ENCODE measurements around the gene NAA10.
"Not testable (repeated sequence)": the region's sequence is repeated elsewhere in the genome, so short reads cannot be mapped to it uniquely, and the experiment has no call there.

NAA10 gene

GRCh38 chrX:153934762-153935325 is at the start of gene NAA10:
Gene NAA10, minus strand, starts transcription at chrX:153935037. Its CDS starts 133 bp downstream, at chrX:153934904.
- peak; percentile 62 for DNase-seq

GRCh38 chrX:153983321-153983801 is 48.5 kb upstream of the NAA10 start:
- peak in 1 of 2 donors; percentile 60 for DNase-seq

GRCh38 chrX:153981771-153982533 is 47.1 kb upstream of the NAA10 start:
- peak; percentile 44 to 52 for DNase-seq

DNA sequence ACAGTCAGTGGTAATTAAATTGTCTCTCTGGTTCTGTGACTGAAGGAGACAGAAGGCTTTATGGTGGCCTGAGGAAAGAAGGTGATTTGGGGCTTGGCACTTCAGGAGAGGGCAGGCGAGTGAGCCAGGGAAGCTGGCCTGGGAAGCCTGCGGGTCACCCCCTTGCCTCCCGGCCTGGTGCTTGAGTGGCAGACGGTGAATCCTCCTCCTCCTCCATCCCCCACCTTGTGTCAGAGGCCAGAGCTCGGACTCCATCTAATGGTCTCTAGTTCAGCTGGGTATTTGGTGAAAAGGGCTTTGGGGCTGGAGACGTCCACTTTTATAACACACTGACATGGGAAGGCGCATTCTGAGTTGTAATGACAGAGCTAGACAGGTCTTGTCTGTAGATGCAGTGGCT is 46.4 kb upstream of the NAA10 start:
- DNase-seq, result no peak

- DNase-seq, result not testable (repeated sequence)
Observed at GRCh38 chrX:153980394-153980793, 45.6 kb upstream of the NAA10 start.

DNA sequence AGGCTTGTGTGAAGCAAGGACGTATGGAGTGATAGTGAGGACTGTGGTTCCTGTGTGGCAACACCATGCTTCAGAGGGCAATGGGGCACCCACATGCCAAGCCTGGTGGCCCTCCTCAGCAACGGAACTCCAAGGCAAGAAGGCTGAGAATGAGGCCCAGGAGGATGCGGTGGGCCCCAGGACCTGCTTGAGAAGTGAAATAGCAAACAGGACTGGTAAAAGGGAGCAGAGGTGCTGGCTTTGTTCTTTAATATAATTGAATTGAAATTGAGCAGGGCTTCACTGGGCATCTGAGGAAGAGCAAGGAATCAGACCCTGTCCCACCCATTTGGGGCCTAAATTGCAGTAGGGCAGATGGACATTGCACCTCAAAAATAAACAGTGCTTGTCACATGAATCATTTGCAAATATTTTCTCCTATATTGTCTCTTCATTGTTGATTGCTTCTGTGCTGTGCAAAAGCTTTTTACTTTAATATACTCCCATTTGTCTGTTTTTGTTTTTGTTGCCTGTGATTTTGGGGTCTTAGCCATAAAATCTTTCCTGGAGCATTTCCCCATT is 40.0 kb upstream of the NAA10 start:
- DNase-seq, result no peak

DNA sequence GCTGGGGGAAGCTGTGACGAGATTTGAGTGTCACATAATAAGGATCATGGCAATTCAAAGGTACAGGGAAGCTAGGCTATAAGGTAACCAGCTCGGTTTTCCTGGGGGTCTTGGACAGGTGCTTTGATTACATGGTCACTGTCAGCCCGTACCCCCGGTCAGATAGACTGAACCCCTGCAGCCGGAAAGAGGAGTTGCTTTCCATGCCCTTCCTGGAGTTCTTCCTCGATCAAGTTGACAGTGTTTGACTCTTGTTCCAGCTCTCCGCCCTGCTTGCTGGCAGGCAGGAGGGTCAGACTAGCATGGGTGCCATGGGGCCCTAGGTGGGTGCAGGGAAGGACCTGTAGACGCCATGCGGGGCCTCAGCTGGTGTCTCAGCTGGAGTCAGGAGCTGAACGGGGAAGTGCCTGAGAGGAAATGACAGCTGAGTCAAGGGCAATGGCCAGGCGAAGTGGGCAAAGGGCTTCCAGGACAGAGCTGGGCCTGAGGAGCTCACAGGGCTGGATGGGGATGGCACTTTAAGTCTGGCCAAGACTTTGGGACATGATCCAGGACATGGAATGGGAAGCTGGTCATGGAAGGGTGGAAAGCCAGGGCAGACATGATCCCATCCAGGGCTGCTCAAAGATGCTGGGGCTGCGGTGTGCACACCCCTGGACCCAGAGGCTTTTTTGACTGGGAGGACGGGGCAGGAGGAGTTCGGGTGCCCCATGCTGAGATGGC is 39.3 kb upstream of the NAA10 start:
- peak in 1 of 2 donors; percentile 41 for DNase-seq

GRCh38 chrX:153973127-153974002 is 38.5 kb upstream of the NAA10 start:
- DNase-seq, result no peak

DNA sequence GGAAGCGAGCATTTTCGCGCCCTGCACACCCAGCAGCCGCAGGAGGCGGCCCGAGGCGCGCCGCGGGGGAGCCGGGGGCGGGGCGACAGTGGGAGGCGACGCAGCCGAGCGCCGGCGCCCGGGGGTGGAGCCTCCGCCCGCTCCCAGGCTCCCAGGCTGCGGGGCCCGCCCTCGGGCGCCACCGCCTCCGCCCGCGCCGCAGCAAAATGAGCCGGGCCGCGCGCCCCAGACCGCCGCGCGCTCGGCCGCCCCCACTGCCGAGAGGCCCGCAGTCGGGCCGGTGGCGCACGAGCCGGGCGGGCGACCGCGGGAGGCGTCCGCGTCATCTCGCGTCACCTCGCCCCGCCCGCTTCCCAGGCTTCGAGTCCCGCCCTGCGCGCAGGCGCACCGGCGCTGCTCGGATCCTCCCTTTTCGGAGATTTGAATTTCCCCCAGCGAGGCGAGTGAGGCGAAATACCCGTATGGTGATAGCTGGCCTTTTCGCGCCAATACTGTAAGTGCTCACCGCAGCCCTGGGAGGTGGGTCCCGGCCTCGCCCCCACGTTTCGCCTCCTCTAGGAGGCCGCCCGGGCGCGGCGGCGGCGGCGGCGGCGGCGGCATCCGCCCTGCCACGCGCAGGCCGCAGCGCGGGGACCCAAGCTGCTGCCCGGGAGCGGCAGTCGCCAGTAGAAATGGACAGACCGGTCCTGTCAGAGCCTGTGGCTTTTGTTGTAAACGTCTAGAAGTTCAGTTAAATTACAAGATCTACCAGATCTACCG is 37.7 kb upstream of the NAA10 start, which contains the start of gene TMEM187:
TMEM187 (plus strand) TSS at position 387 of the 759 bp plus-strand sequence. CDS start 9,309 bp downstream, outside the sequence.
- DNase-seq, result peak; percentile 79 to 82

DNA sequence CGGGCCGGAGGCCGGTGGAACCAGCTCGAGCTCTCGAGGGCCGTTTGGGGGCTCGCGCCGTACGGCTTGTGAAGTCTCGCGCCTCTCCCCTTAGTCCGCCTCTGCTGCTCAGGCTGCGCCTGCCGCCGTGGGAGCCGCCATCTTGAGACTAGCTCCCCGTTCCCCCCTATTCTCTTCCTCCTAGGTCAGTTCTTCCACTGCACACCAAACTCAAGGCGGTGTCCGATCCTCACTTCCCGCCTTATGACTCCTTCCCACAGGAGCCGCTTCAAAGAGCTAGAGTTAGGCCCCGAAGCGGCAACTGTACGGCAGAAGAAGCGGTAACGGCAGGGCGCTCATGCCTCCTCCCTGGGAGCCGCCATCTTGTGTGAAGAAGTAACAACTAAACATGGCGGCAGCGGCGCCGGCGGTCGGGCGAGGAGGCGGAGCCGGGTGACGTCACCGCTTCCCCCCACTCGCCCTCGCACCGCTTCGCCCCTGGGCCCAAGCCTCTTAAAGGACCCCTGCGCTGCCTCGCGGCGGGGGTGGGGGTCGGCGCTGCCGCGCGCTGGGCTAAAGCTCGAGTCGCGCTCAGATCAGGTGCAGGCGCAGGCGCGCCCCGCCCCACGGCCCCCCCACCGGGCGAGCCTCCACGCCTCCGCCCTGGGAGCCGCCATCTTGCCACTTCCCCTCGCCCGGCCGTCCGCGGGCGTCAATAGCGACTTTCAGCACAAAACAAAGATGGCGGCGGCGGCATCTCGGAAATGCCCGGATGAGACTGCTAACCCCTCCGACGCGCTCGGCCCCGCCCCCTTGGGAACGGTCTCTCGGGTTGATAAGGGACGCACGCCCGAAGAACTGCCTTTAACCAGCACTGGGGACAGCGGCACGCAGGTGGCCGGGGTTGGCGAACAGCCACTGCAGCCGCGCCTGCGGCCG is 36.9 kb upstream of the NAA10 start, which contains the start of gene HCFC1:
HCFC1 (minus strand) TSS at position 369 of the 918 bp plus-strand sequence. CDS start 978 bp downstream, outside the sequence.
- peak; percentile 84 to 87 for DNase-seq

DNA sequence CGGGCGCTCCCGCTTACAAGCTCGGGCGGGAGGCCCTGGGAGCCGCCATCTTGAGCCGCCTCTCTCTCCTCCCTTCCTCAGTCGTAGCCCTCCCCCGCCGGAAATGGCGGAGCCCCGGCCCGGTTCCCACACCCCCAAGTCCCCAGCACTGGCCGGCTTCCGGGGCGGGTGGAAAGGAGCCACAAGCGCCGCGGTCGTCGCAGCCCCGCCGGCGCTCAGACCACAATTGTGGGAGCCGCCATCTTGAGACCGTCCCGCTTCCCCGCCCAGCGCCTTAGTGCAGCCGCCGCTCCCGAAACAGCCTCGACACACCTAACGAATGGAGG is 36.2 kb upstream of the NAA10 start:
- DNase-seq, result peak; percentile 80 to 83

GRCh38 chrX:153970357-153971123 is 35.7 kb upstream of the NAA10 start:
- no peak for DNase-seq

- no peak for DNase-seq
Observed at GRCh38 chrX:153969904-153970356, 35.1 kb upstream of the NAA10 start.

DNA sequence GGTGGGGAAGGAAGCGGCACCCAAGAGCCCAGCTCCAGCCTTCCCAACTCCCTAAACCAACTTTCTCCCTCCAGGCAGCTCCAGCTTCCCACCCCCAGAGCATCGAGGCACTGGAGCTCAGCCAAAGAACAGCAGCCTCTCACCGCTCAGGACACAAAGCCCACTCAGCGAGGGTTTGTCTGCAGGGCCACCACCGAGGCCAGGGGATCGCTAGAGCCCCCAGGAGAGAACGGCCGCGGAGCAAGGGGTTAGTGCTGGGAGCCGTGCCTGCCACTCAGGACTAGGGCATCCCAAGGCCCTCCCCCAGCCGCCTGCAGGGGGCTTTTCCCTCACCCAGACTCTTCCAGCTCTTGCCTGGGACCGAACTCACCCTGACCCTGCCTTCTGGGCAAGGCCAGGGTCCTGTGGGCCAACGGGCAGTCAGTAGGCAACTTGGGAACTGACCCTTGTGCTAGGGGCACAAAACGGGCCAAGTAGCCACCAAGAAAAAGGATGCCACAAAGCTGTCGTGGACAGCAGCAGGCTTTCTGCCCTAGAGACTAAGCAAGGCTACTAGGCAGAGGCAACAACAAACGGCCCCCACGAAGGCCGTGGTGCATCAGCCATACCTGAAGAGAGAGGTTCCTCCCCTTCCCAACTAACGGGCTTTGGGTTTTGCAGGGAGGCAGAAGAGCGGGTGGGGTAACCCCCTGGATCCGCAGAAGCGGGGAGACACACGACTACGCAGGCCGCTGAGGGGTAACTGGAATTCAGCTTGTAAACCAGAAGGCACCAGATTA is 34.5 kb upstream of the NAA10 start:
- DNase-seq, result no peak

GRCh38 chrX:153968754-153969124 is 33.9 kb upstream of the NAA10 start:
- DNase-seq, result no peak

GRCh38 chrX:153968255-153968654 is 33.4 kb upstream of the NAA10 start:
- no peak for DNase-seq

- DNase-seq, result peak in 1 of 2 donors; percentile 51
Observed at GRCh38 chrX:153967536-153968224, 32.8 kb upstream of the NAA10 start.
